IMR-90 (cell line): ENCODE data around the gene LRRC10B. TPM values are rescaled to one million over a fixed set of nuclear protein-coding genes. Genes with fewer than 3 reads are reported as not detected.

Experiments
- ATAC-seq: fragments of 200-7000 bp; cut with Tn5 transposase; 2 replicates; pipeline ENCODE4 v1.9.1; 2020; ENCODE audit warnings: low read depth, mild to moderate bottlenecking, moderate library complexity
- BruUV-seq: library from RNA; stranded (reverse); fragments of 400-500 nt; replicated peaks from 2 replicates; lab custom pipeline; 2021; lab: Mats Ljungman, UMichigan
- CTCF ChIA-PET: fragments of 300-600 bp; formaldehyde crosslinking; extraction: SDS; loops from one replicate; lab custom pipeline; 2021; ENCODE audit warnings: antibody characterized with exemption; lab: Yijun Ruan, JAX
- POLR2A ChIA-PET: fragments of 300-600 bp; sonication (Branson Sonifier 250); formaldehyde crosslinking; loops from one replicate; lab custom pipeline; 2022; ENCODE audit warnings: antibody characterized with exemption; ENCODE audit not compliant: unreplicated experiment; lab: Charles Lee
- DNase-seq: peaks from one replicate; pipeline ENCODE4 v3.0.0; 2013
- H2AFZ ChIP-seq: replicated peaks from 2 replicates; pipeline ENCODE3; 2013; ENCODE audit warnings: low read length, mild to moderate bottlenecking; ENCODE audit not compliant: poor library complexity
- H2AK5ac ChIP-seq: 2 replicates; pipeline ENCODE4 v1.6.1; 2013; ENCODE audit warnings: low read depth, low read length, inconsistent platforms
- H2AK9ac ChIP-seq: replicated peaks from 2 replicates; pipeline ENCODE3; 2013; ENCODE audit warnings: mild to moderate bottlenecking, low read depth, low read length, moderate library complexity; ENCODE audit not compliant: poor library complexity
- H2BK120ac ChIP-seq: 2 replicates; pipeline ENCODE4 v1.6.1; 2013; ENCODE audit warnings: low read depth, low read length, inconsistent platforms
- H2BK15ac ChIP-seq: 3 replicates; pipeline ENCODE4 v1.6.1; 2013; ENCODE audit warnings: low read depth, low read length, inconsistent platforms
- H2BK20ac ChIP-seq: 2 replicates; pipeline ENCODE4 v1.6.1; 2013; ENCODE audit warnings: low read depth, mild to moderate bottlenecking, inconsistent platforms, low read length, moderate library complexity
- H2BK5ac ChIP-seq: 2 replicates; pipeline ENCODE4 v1.6.1; 2013; ENCODE audit warnings: mild to moderate bottlenecking, low read depth, low read length, inconsistent platforms; ENCODE audit not compliant: poor library complexity, severe bottlenecking
- H3K14ac ChIP-seq: replicated peaks from 2 replicates; pipeline ENCODE4 v1.6.1; 2013; ENCODE audit warnings: low read depth, low read length, inconsistent platforms
- H3K18ac ChIP-seq: 2 replicates; pipeline ENCODE4 v1.6.1; 2013; ENCODE audit warnings: low read depth, low read length, control low read depth
- H3K23ac ChIP-seq: 2 replicates; pipeline ENCODE4 v1.6.1; 2013; ENCODE audit warnings: low read depth, low read length, inconsistent platforms
- H3K27ac ChIP-seq: 2 replicates; pipeline ENCODE4 v1.5.1; 2013; ENCODE audit warnings: mild to moderate bottlenecking, control low read depth, low read length; ENCODE audit not compliant: insufficient read depth
- H3K27me3 ChIP-seq: 2 replicates; pipeline ENCODE4 v1.6.1; 2013; ENCODE audit warnings: low read length; ENCODE audit not compliant: control insufficient read depth, insufficient read depth
- H3K36me3 ChIP-seq: 2 replicates; pipeline ENCODE4 v1.6.1; 2013; ENCODE audit warnings: low read length, mixed read lengths; ENCODE audit not compliant: control insufficient read depth, insufficient read depth
- H3K4ac ChIP-seq: 2 replicates; pipeline ENCODE4 v1.6.1; 2013; ENCODE audit warnings: low read depth, low read length, inconsistent platforms
- H3K4me1 ChIP-seq: 2 replicates; pipeline ENCODE4 v1.6.1; 2013; ENCODE audit warnings: low read length, mixed read lengths; ENCODE audit not compliant: control insufficient read depth, insufficient read depth
- H3K4me2 ChIP-seq: 2 replicates; pipeline ENCODE4 v1.6.1; 2013; ENCODE audit warnings: low read depth, mild to moderate bottlenecking, control low read depth, low read length, moderate library complexity
- H3K4me3 ChIP-seq: 2 replicates; pipeline ENCODE4 v1.5.1; 2013; ENCODE audit warnings: low read depth, mild to moderate bottlenecking, control low read depth, low read length, moderate library complexity; ENCODE audit not compliant: insufficient read depth
- H3K56ac ChIP-seq: 2 replicates; pipeline ENCODE4 v1.6.1; 2013; ENCODE audit warnings: low read length, inconsistent platforms; ENCODE audit not compliant: insufficient read depth; ENCODE audit errors: extremely low read depth
- H3K79me1 ChIP-seq, 2 experiments: 2 replicates each; pipeline ENCODE4 v1.6.1; 2013; ENCODE audit warnings: low read length in 2 of 2, inconsistent platforms in 1 of 2, low read depth in 1 of 2
- H3K9ac ChIP-seq: 2 replicates; pipeline ENCODE4 v1.6.1; 2013; ENCODE audit warnings: low read depth, low read length, control low read depth
- H3K9me1 ChIP-seq: 2 replicates; pipeline ENCODE4 v1.6.1; 2013; ENCODE audit warnings: low read length, inconsistent platforms; ENCODE audit not compliant: insufficient read depth
- H3K9me3 ChIP-seq: 2 replicates; pipeline ENCODE4 v1.6.1; 2013; ENCODE audit warnings: low read length; ENCODE audit not compliant: control insufficient read depth, insufficient read depth
- H4K20me1 ChIP-seq: 2 replicates; pipeline ENCODE4 v1.6.1; 2013; ENCODE audit warnings: low read length, inconsistent platforms; ENCODE audit not compliant: insufficient read depth
- H4K5ac ChIP-seq: 2 replicates; pipeline ENCODE4 v1.6.1; 2013; ENCODE audit warnings: mild to moderate bottlenecking, low read depth, low read length, control low read depth
- H4K8ac ChIP-seq, 2 experiments: 2 replicates each; pipeline ENCODE4 v1.6.1; 2013; ENCODE audit warnings: low read depth in 2 of 2, low read length in 2 of 2, control low read depth in 1 of 2, inconsistent platforms in 1 of 2
- H4K91ac ChIP-seq: 2 replicates; pipeline ENCODE4 v1.6.1; 2013; ENCODE audit warnings: low read depth, low read length, inconsistent platforms; ENCODE audit not compliant: insufficient read depth
- BHLHE40 ChIP-seq: fragments of 150-350 bp; IDR thresholded peaks from 2 replicates; pipeline ENCODE4 v1.6.1; 2016; ENCODE audit warnings: mild to moderate bottlenecking, low read depth, low read length
- CHD1 ChIP-seq: IDR thresholded peaks from 2 replicates; pipeline ENCODE4 v1.6.1; 2012; ENCODE audit warnings: low read depth, low read length, improper control_type of control experiment
- ELK1 ChIP-seq: fragments of 150-350 bp; IDR thresholded peaks from 2 replicates; pipeline ENCODE4 v1.6.1; 2016; ENCODE audit warnings: low read depth, mild to moderate bottlenecking, low read length, moderate library complexity, borderline replicate concordance
- FOS ChIP-seq: fragments of 150-350 bp; IDR thresholded peaks from 2 replicates; pipeline ENCODE4 v1.6.1; 2016; ENCODE audit warnings: low read depth, low read length
- MAZ ChIP-seq: IDR thresholded peaks from 2 replicates; pipeline ENCODE4 v1.6.1; 2012; ENCODE audit warnings: low read depth, mild to moderate bottlenecking, low read length, improper control_type of control experiment, moderate library complexity, borderline replicate concordance
- MXI1 ChIP-seq: IDR thresholded peaks from 2 replicates; pipeline ENCODE4 v1.6.1; 2012; ENCODE audit warnings: low read depth, mild to moderate bottlenecking, low read length, moderate library complexity, borderline replicate concordance
- NFE2L2 ChIP-seq: fragments of 150-350 bp; IDR thresholded peaks from 2 replicates; pipeline ENCODE4 v1.6.1; 2016; ENCODE audit warnings: low read depth, mild to moderate bottlenecking, low read length
- POLR2A ChIP-seq: IDR thresholded peaks from 2 replicates; pipeline ENCODE4 v1.6.1; 2012; ENCODE audit warnings: mild to moderate bottlenecking, low read depth, low read length
- SMC3 ChIP-seq: fragments of 150-350 bp; IDR thresholded peaks from 2 replicates; pipeline ENCODE4 v1.6.1; 2016; ENCODE audit warnings: low read depth, mild to moderate bottlenecking, antibody characterized with exemption, low read length, moderate library complexity
- USF2 ChIP-seq: fragments of 150-350 bp; IDR thresholded peaks from 2 replicates; pipeline ENCODE4 v1.6.1; 2017; ENCODE audit warnings: mild to moderate bottlenecking, antibody characterized with exemption, low read length, low read depth
- WGBS, 2 experiments: methylation state at CpG; one replicate each; pipeline versions ENCODE4 v1.1.5 to v1.1.7; 2013; ENCODE audit warnings: missing lambda C conversion rate in 2 of 2; ENCODE audit not compliant: insufficient read length in 1 of 2; ENCODE audit errors: extremely low coverage in 2 of 2; 5-methylcytosine and 5-hydroxymethylcytosine counted together
- dilution Hi-C: fragments of 300-500 bp; cut with HindIII; formaldehyde crosslinking; loops from one replicate; pipeline ENCODE4 v1.14.3; 2018; ENCODE audit warnings: low sequenced_read_pairs; ENCODE audit not compliant: unreplicated experiment
- in situ Hi-C: fragments of 300-500 bp; cut with MboI; formaldehyde crosslinking; loops from 3 replicates; pipeline ENCODE4 v1.14.3; 2019; ENCODE audit warnings: low sequenced_read_pairs, inconsistent platforms, mixed read lengths
- intact Hi-C: fragments of 100-400 bp; cut with micrococcal nuclease; formaldehyde crosslinking; loops from 2 replicates; pipeline ENCODE4 v1.10.0; 2022
- polyA plus RNA-seq, 3 experiments: library from polyadenylated mRNA; depleted of rRNA; stranded (reverse); fragments of >200 nt; gene quantifications; 2 replicates each; pipeline ENCODE4 v1.2.3, GENCODE V29; 2012; ENCODE audit warnings: low replicate concordance in 1 of 3
- total RNA-seq: library from RNA; depleted of rRNA; stranded (reverse); fragments of >200 nt; gene quantifications from 2 replicates; pipeline ENCODE4 v1.2.3, GENCODE V29; 2012

The LRRC10B gene
- total and polyA plus RNA-seq, 2 of the 4 experiments (the other 2 are of a cell fraction) = not detected

- no peaks in the 10 kb centered on the region for H3K79me1 ChIP-seq
- intact Hi-C loops = no loop called here
- no peak overlapping the region for H4K91ac ChIP-seq
- H3K4me2 ChIP-seq = no peak overlapping the region
- in situ Hi-C loops = no loop called here
- no TSS peak for BruUV-seq
- no peak overlapping the region for H2AK5ac ChIP-seq
- ChIA-PET POLR2A (no interaction called here), CTCF (interaction anchor here (1.1 kb wide), 1 partner anchor 31 kb away, joined by 3 read pairs; no protein-coding TSS in a partner anchor)
- no peak for ATAC-seq
- no peak overlapping the region for H2BK5ac ChIP-seq
- peaks cover 16% of the 10 kb centered on the region; the same call in 1 of the 2 replicates for H3K27me3 ChIP-seq
- no peaks in the 10 kb centered on the region for H3K9me3 ChIP-seq
- H3K4me1 ChIP-seq = peaks cover 22% of the 10 kb centered on the region
- no peak overlapping the region for H4K5ac ChIP-seq
- no peaks in the 10 kb centered on the region for H4K20me1 ChIP-seq
- H4K8ac ChIP-seq = no peak overlapping the region
- 90% methylated on average over 2 of the region's 6 CpGs; no CpG with 5 or more reads in 1 of the 2 experiments for WGBS, 2 experiments
- no peak overlapping the region for H3K56ac ChIP-seq
- no peak for DNase-seq
- no peak overlapping the region for H2BK20ac ChIP-seq
- no peaks in the 10 kb centered on the region for H3K36me3 ChIP-seq
- H3K9ac ChIP-seq = no peak overlapping the region
- no peak overlapping the region for H3K18ac ChIP-seq
- no peak overlapping the region for H3K27ac ChIP-seq
- no peak overlapping the region for H3K4ac ChIP-seq
- H2BK120ac ChIP-seq = no peak overlapping the region
- H3K9me1 ChIP-seq = 0 out of 2 replicates have a peak, but pooled peaks cover 4% of the 10 kb centered on the region
- no peak overlapping the region for H3K14ac ChIP-seq
- H3K23ac ChIP-seq = no peak overlapping the region
- no peak overlapping the region for H2BK15ac ChIP-seq
- H3K4me3 ChIP-seq = no peak overlapping the region
- no peak overlapping the region for H2AK9ac ChIP-seq
- dilution Hi-C loops = no loop called here
- H2AFZ ChIP-seq = no peak overlapping the region
- no peak for TF ChIP-seq USF2
- TF ChIP-seq POLR2A = no peak
- no peak for TF ChIP-seq MAZ
- TF ChIP-seq BHLHE40 = no peak
- TF ChIP-seq FOS = no peak
- TF ChIP-seq MXI1 = no peak
- no peak for TF ChIP-seq SMC3
- no peak for TF ChIP-seq NFE2L2
- TF ChIP-seq ELK1 = no peak
- no peak for TF ChIP-seq CHD1
These were observed 22.4 kb upstream of the LRRC10B start for GRCh38 chr11:61486011-61486620.
